Measurements from ENCODE around the gene SPOCD1.

The SPOCD1 gene

DNA sequence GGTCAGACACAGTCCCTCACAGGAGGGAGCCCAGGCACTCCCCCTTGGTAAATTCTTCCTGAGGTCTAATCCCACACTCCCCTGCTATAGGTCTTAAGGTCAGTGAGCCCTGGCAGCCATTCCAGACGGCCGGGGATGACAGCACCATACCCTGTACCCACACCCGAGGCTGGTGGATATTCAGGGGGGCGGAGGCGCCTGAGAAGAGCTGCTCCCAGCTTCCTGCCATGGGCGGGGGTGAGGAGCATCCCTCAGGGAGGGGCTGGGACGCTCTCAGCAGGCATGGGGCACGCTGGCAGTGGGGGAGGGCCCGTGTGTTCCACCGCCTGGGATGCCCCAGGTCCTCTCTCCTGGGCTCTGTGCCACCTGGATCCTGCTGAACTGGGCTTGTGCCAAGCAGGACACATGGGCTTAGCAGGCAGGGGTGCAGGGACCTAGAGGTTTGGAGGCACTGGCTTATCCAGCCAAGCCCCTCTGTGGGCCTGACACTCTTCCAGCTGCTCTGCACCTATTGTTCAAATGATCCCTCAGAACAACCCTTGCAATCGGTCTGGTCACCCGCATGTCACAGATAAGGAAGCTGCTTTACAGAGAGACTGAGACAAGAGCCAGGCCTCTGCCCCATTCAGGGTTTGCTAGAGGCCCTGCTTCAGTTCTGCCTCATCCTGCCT is 46.0 kb downstream of the SPOCD1 start:
- DNase-seq = no peak

DNA sequence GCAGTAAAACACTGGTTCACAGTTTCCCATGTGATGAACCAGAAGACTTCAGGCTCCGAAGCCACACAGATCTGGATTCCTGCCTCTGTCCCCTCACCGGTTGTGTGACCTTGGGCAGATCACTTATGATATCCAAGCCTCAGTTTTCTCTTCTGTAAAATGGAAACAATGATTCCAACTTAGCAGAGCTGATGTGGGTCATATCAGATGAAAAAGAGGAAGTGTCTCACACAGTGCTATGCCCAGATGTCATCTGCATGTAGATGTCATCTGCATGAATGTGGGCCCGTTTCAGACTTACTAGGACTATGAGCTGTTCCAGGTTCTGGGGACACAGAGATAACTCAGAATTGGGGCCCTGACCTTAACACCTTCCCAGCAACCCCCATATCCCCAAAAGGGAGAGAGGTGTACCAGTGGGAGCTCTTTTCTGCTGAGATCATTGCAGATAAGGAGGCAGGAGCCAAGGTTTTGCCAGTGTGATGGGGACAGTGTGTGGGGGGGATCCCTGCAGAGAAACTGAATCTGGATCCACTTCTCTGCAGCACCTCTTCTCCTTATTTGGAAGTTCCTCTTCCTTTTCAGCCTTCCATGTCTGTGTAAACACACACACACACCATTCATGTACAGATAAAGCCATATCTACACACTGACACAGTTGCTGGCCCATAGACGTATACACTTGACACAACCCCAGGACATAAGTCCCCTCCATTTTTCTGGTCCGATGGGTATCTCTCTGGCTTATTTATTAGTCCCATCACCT is 46.7 kb downstream of the SPOCD1 start:
- peak; percentile 14 for DNase-seq

DNA sequence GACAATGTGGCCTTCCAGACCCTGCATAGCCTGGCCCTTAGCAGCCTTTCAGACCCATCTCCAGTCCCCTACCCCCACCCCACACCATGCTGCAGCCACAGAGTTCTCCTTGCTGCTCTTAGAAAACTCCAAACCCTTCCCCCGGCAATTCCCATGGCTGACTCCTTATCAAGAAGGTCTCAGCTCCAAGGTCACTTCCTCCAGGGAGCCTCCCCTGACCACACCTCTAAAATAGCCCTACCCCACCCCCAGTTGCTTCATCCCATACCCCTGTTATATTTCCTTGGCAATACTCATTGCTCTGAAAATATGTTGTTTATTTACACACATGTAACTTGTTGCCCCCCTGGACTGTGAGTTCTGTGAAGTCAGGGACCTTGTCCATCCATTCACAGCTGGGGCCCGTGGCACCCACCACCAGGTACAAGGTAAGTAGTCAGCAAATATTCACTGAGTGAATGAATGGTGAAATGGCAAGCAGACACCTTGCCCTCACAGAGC is 47.4 kb downstream of the SPOCD1 start:
- no peak for DNase-seq

DNA sequence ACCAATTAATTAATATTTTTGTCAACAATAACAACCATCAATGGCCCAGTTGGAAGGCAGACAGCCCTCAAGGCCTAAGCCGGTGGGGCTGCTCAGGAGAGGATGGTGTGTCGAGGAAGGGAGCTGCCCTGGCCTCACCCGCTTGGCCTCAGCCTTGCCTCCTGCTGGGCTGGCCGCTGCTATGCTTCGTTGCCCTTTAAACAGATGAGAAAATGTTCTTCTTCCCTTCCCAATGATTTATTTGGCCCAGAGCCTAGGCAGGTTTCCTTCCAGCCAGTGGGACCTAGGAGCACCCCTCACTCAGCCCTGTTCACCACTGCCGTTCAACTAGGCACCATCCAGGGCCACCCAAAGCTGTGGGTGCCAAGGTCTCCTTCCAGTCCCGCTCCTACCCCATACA is 48.6 kb downstream of the SPOCD1 start:
- no peak for DNase-seq

DNA sequence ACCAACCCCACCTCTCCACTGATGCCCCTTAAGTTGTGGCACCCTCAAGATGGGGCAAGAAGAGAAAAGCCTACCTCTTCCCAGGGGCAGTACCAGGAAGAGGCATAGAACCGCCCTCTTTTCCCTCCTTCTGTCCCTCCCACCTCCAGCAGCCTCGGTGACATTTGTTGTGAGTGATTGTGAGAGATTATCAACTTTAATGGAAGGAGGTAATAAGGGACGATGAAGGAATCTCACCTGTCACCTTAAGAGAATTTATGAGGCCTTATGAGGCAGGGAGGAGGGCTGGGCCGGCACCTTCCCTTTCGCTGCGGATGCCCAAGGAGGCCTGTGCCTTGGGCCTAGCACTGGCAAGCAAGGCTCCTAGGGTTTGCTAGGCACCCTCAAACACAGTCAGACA is 50.3 kb downstream of the SPOCD1 start:
- DNase-seq = no peak

DNA sequence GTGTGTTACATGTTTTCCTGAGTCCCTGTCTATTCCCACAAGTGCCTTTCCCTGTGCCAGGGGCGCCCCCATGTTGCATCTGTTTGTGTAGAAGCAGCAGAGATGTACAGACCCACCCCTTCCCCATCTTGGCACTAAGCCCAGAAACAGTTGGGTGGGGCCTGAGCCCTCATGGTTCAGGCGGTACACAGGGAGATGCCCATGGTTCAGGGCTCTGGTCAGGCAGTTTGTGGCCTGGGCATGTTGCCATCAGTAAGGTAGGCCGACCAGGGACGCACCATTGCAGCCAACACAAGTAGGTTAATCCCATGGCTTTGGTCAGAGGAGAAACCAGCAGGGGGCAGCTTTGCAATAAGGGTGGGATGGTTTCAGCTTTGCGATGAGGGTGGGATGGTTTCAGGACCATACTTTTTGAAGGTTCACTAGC is 50.8 kb downstream of the SPOCD1 start:
- no peak for DNase-seq

DNA sequence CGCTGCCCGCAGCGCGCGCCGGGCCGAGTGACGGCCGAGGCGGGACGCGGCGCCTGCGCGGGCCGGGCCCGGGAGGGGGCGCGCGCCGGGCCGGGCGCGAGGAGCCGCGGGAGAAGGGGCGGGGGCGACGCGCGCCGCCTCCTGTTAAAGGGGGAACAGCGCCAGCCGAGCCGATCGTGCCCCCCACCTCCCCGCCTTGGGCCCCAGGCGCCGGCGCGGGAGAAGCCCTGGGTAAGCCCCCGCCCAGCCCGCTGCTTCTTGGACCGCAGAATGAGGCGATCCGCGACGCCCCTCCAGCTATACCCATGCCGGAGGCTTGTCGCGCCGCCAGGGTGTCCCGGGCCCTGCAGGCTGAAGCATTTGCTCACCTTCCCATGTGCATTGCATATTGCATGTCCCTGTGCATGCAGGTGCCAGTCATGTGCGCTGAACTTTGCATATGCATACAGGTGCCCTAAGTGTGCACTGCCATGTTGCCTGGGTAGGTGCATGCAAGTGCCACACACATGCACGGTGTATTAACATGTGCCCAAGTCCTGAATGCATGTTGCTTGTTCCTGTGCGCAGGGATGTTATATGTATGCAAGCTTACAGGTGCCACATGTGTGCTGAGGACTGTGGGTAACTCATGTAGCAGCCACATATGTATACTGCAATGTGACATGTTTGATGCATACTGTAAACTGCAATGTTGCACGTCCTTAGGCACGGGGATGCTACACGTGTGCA is 51.3 kb downstream of the SPOCD1 start, which contains the start of gene ADGRB2:
Gene ADGRB2 (minus strand): TSS at position 29 of the 729 bp plus-strand sequence. CDS start 7,119 bp downstream, outside the sequence.
- no peak for DNase-seq

DNA sequence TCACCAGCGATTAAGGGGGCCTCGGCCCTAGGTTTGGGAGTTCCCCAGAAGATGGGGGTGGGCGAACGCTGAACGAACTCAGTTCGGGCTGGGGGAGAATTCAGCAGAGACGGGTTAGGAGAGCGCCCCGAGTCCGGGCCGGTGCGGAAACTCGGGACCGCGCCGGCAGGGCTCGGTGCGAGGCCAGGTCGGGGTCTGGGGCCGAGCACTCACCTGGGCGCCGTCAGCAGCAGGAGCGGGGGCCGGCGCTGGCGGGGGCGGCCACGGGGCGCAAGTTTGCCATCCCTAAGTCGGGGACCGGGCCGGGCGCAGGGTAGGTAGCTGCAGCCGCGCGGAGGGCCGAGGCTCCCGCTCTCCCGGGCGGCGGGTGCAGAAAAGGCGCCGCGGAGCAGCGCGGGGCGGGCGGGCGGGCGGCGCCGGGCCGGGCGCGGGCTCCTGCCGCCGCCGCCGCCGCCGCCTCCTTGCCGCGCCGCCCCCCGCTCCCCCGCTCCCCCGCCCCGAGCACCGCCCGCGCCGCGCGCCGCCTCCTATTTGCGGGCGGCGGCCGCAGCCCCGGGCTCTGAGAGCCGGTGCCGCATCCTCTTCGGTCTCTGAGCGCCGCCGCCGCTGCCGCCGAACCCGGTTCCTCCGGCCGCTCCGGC is 52.0 kb downstream of the SPOCD1 start:
- DNase-seq = no peak

DNA sequence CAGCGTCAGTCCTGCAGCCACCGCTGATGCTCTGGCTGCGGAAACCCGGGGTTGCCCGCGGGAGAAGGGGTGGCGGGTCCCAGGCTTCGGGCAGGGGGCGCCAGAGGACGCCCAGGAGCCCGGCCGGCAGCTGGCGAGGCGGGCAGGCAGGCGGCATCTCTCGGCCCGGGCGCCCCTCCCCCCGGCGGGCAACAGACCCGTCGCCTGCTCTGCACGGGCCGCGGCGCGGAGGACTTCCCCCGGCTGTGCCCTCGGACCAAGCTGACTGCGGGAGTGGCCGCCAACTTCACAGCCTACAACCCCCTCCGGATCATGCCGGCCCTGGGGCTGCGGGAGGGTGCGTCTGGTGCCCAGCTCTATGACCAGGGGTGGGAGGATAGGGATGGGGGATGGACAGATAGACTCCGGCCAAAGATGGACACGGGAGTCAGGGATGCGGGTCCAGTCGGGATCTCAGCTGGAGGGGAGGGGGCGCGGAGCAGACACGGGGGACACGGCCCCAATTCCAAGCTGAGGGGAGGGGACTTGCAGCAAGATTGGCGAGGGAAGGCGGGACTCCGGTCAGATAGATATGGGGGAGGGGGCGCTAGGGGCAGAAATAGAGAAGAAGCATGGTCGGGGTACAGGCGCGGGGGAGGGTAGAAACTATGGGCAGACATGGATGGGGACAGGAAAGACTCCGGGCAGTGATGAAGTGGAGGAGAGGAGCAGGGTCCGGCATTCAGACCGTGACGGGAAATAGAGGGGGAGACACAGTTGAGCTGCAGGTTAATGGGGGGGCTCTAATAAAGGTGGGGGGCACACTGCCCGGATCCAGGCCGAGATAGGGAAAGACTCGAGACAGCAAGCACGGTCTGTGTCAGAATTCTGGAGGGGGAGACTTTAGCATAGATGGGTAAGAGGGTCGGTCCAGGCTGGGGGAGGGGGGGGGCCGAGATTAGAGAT is 52.8 kb downstream of the SPOCD1 start:
- DNase-seq = peak; percentile 72

DNA sequence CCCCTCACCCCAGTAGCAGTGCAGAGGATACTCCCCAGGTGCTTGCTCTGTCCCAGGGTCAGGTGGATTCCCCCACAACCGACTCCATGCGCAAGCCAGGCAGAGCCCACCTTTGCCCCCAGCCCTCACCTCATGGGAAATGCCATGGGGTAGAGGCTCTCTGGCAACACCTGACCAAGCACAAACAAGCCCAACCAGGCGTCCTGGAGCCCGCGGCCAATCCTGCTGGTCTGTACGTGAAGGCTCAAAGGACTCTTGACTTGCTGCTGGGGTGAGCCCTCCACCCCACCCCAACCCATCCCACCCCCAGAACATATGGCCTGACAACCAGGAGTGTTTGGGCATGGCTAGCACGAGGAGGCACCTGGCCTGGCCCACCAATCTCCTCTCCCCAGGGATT is 53.5 kb downstream of the SPOCD1 start:
- DNase-seq = no peak

DNA sequence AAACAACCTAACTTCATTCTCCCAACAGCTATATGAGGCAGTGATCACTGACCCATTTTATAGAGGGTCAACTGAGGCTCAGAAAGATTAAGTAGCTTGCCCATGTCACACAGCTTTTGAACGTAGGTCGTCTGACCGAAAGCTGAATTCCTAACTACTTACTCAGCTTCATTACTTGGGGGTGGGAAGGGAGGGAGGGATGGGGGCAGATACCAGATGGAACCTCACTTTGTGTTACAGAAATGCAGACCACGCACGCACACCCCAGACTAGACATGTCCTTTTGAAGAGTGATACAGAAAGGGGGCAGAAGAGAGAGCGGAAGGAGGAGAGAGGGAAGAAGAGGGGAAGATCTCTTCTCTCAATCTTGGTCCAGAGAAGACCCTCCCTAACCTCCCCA is 53.9 kb downstream of the SPOCD1 start:
- DNase-seq = no peak

DNA sequence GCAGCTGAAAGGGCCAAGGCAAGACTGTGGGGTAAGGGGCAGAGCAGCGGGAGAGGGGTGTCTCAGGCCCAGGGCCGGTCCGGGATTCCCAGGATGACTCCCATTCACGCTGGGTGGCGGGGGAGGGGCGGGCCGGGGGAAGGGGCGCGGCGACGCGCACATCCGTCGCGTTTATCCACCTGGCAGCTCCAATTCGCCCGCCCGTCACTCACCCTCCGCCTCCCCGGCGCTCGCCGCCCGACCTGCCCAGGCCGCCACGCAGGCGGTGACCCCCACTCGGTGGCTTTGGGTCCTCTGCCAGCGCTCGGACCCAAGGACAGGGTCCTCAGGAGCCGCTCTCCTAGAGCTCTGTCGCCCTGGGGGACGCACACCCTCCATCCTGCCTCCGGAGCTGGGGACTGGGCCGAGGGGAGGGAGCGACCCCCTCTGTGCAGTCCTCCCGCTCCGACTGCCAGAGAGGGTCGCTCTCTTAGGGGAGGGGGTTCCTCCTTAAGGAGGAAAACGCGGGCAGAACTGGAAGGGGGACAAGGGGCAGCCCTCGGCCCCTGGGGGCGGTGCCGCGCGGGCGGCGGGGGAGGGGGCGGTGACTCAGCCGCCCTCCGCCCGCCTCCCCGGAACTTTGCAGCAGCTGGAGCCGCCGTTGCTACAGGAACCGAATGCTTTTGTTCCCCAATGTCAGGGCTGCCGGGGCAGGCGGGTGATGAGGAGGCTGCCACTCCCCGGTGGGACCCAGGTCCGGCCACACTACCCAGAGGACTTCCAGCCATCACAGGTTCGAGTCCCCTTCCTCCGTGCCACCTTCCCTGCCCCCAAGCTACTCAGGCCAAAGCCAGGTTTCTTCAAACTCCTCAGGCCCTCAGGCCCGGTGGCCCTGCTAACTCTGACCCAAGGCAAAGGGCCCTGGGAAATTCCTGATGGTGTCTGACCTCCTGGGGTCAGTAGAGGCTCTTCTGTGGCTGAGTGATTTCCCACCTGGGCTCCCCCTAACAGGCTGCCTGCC is 55.1 kb downstream of the SPOCD1 start:
- DNase-seq = peak; percentile 41

DNA sequence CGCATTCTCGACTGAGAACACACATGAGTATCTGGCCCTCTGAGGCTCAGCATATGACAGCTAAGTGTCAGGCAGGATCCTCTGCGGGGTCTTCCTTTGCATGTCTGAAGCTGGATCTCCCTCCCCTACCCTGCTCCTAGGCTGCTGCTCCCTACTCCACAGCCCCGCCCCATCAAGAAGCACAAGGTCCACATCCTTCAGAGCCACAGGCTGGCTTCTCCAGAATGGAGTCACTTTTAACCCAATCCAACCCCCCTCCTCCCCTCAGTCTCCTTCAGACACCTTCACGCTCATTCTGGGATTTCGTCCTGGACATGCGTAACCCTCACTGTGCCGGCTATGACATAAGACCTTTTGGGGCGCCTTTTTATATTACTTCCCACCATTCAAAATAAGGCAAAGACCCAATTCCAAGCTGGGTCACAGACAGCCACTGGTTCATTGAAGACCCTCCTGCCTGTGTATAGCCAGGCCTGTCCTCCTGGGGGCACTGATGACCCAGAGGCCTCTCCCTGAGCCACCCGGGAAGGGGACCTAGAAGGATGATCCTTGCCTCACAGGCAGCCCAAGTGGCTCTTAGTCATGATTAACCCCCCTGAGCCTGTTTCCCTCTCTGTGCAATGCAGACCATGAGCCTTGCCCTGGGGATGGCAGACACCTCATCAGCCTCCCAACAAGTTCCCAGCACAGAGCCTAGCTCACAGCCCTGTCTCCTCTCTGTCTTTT is 56.4 kb downstream of the SPOCD1 start:
- no peak for DNase-seq

DNA sequence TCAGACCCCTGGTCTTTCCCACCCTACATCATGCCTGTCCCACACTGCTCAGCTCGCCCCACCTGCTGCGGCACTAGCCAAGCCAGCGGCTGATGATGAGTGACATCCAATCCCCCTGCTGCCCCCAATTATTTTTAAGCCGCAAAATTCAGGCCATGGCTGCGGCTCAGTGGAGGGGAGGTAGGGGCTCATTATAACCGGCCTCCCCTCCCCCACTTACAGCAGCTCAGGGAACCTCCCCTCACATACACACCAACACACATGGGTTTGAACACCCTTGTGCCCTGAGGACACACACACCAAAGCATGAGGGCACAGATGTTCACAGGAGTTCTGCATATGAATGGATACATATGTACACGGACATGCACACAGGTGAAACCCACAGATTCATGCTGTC is 57.0 kb downstream of the SPOCD1 start:
- DNase-seq = no peak

DNA sequence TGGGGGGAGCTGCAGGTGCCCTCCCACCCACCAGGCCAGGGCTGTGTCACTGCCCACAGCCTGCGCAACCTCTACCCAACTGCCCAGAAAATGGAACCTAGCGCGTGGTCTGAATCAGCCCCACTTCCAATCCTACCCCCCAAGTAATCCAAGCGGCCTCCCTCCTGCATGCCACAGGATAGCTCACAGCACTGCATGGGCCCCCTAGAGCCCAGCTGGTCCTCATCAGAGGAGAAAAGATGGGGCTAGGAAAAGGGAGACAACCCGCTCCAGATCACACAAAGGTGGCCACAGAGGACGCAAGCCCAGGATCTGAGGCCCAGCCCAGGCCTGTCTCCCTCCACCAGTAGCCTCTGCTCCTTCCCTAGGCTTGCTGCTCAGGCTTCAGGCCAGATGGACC is 57.8 kb downstream of the SPOCD1 start:
- no peak for DNase-seq

DNA sequence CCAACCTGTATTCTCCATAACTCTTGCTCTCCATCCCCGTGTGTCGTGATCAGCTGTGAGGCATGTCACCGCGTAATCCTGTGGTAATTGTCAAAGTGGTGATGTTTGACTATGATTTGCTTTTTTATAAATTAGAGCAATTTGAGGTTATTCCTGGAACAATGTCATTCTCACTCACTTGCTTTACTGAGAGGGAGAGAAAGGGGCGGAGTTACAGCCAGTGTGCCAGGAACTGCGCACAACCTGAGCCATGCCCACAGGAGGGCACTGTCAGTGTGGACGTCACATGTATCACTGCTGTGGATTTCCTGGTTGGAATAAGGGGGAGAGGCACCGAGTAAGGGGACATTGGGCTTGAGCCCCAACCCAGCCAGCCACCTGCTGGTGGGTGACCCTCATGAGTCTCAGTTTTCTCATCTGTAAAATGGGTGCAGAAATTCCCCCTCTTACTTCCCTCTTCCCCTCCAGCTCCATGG is 58.6 kb downstream of the SPOCD1 start:
- no peak for DNase-seq

DNA sequence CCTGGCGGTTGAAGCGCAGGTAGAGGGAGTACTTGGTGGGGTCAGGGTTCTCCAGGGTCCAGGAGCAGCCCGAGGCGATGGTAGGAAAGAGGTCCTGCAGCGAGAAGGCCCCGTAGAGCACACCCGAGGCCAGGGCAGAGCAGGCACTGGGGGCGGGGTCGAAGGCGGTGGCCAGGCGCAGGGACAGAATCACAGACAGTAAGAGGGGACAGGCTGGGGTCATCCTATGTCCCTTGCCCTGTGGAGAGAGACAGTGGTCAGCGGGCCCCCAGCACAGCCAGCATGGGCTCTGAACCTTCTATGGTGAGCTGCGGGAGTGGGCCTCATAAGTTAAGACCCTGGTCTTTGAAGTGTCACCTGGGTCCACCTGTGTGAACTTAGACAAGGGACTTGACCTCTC is 59.2 kb downstream of the SPOCD1 start:
- DNase-seq = no peak

DNA sequence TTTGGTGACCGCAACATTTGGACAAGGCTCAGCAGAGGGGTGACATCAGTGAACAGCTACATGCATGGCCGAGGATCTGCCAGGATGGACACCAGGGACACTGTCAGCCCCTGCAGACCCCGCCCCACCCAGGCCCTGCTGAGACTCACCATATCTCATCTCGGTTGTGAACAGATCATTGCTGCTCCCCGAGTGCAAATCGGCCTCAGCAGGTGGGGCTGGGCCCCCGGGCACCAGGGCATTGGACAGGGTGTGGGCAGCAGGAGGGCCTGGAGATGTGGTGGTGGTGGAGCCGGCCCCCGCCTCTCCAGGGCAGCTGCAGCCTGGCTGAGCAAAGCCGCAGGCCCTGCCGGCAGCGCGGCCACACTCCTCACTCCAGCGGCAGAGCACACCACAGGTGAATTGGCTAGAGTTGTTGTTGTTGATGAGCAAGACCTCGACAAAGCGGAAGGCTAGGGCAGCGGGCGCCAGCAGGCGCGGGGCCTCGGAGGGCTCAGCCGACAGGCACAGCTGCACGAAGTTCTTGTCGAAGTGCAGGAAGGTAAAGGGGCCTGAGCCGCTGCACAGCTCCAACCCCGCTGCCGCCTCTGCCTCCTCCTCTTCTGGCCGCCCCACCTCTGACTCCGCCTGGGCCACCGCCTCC is 59.9 kb downstream of the SPOCD1 start:
- DNase-seq = no peak

DNA sequence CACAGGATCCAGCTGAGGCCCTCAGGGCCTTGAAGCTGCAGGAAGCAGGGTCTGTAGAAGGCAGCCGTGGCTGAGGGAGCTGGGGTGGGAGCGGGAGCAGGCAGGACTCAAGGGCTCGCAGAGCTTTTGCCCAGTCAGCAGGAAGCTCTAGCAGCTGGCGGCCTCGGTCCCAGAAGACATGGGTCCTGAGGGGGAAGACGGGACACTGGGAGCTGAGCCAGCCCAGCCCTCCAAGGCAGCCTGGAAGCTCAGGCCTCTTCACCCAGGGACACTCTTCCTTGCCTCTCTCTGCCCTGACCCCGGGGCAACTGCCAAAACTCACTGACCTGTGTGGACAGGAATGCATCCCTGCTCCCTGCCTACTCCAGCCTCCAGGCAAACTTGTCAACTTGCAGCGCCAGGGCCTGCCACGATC is 60.6 kb downstream of the SPOCD1 start:
- DNase-seq = no peak

Data from activated CD4-positive, alpha-beta T cell treated with anti-CD3 and anti-CD28 coated beads, Interleukin-2, amount 50 U/mL, for 16 hours (primary cell).